HEK293 (cell line): ENCODE measurements around the gene TNC.

Source experiments
- CTCF ChIA-PET: fragments of 350-600 bp; formaldehyde crosslinking; extraction: SDS; loops from one replicate; lab custom pipeline; 2021; ENCODE audit warnings: antibody characterized with exemption; lab: Yijun Ruan, JAX
- POLR2A ChIA-PET: fragments of 300-600 bp; formaldehyde crosslinking; extraction: SDS; loops from one replicate; lab custom pipeline; 2020; ENCODE audit warnings: antibody characterized with exemption, inconsistent platforms; lab: Yijun Ruan, JAX
- H3K27ac ChIP-seq: fragments of 200-500 bp; sonication (Bioruptor generic); 2 replicates; pipeline ENCODE4 v1.5.1; 2014; ENCODE audit warnings: low read depth, low read length, control low read depth, inconsistent platforms; ENCODE audit errors: extremely low read depth
- H3K36me3 ChIP-seq, 2 experiments: fragments of 200-500 bp in 1 of 2; sonication (Bioruptor generic) in 1 of 2; 1 replicate in 1 of 2; 2 replicates in 1 of 2; pipeline ENCODE4 v1.5.1; 2014 to 2017; ENCODE audit warnings: inconsistent platforms in 2 of 2, low read length in 2 of 2; ENCODE audit not compliant: control insufficient read depth in 2 of 2, insufficient read depth in 1 of 2
- H3K4me1 ChIP-seq: fragments of 200-500 bp; sonication (Bioruptor generic); 2 replicates; pipeline ENCODE4 v1.5.1; 2014; ENCODE audit warnings: mild to moderate bottlenecking, low read length, inconsistent platforms; ENCODE audit not compliant: control insufficient read depth, insufficient read depth
- H3K4me3 ChIP-seq: 2 replicates; pipeline ENCODE4 v1.5.1; 2011; ENCODE audit warnings: low read depth, mild to moderate bottlenecking, control low read depth, low read length, moderate library complexity
- H3K9me3 ChIP-seq: fragments of 200-500 bp; sonication (Bioruptor generic); 2 replicates; pipeline ENCODE4 v1.5.1; 2014; ENCODE audit warnings: low read depth, low read length, inconsistent platforms; ENCODE audit not compliant: control insufficient read depth, insufficient read depth
- BCL11B ChIP-seq: fragments of 450-650 bp; formaldehyde crosslinking; IDR thresholded peaks from 2 replicates; pipeline ENCODE4 v1.5.1; 2016; ENCODE audit warnings: low read depth, missing biosample characterization, missing genetic modification characterization
- FEZF1 ChIP-seq: fragments of 450-650 bp; formaldehyde crosslinking; IDR thresholded peaks from 2 replicates; pipeline ENCODE4 v1.5.1; 2016; ENCODE audit warnings: missing biosample characterization, missing genetic modification characterization
- GFI1B ChIP-seq: fragments of 450-650 bp; formaldehyde crosslinking; IDR thresholded peaks from 2 replicates; pipeline ENCODE4 v1.5.1; 2016; ENCODE audit warnings: missing biosample characterization, missing genetic modification characterization
- OSR2 ChIP-seq: fragments of 450-650 bp; formaldehyde crosslinking; IDR thresholded peaks from 2 replicates; pipeline ENCODE4 v1.5.1; 2016; ENCODE audit warnings: missing biosample characterization, missing genetic modification characterization
- REST ChIP-seq: fragments of 450-650 bp; formaldehyde crosslinking; IDR thresholded peaks from 2 replicates; pipeline ENCODE4 v1.5.1; 2016; ENCODE audit warnings: missing biosample characterization, missing genetic modification characterization
- TCF7L2 ChIP-seq: IDR thresholded peaks from 2 replicates; pipeline ENCODE4 v1.6.1; 2011; ENCODE audit warnings: low read depth, mild to moderate bottlenecking, inconsistent platforms, low read length, moderate library complexity, borderline replicate concordance
- TSHZ1 ChIP-seq: fragments of 450-650 bp; formaldehyde crosslinking; IDR thresholded peaks from 2 replicates; pipeline ENCODE4 v1.5.1; 2016; ENCODE audit warnings: missing biosample characterization, missing genetic modification characterization, borderline replicate concordance
- ZNF140 ChIP-seq: fragments of 450-650 bp; formaldehyde crosslinking; IDR thresholded peaks from 2 replicates; pipeline ENCODE4 v1.5.1; 2016; ENCODE audit warnings: missing biosample characterization, missing genetic modification characterization
- ZNF146 ChIP-seq: fragments of 450-650 bp; formaldehyde crosslinking; IDR thresholded peaks from 2 replicates; pipeline ENCODE4 v1.5.1; 2016; ENCODE audit warnings: missing biosample characterization, missing genetic modification characterization
- ZNF16 ChIP-seq: fragments of 450-650 bp; formaldehyde crosslinking; IDR thresholded peaks from 2 replicates; pipeline ENCODE4 v1.5.1; 2016; ENCODE audit warnings: low read depth, missing biosample characterization, missing genetic modification characterization
- ZNF311 ChIP-seq: fragments of 450-650 bp; formaldehyde crosslinking; IDR thresholded peaks from 2 replicates; pipeline ENCODE4 v1.5.1; 2017; ENCODE audit warnings: missing biosample characterization, missing genetic modification characterization, borderline replicate concordance
- ZNF37A ChIP-seq: fragments of 450-650 bp; IDR thresholded peaks from 2 replicates; pipeline ENCODE4 v1.5.1; 2018; ENCODE audit warnings: missing biosample characterization, missing genetic modification characterization
- ZNF404 ChIP-seq: fragments of 450-650 bp; formaldehyde crosslinking; IDR thresholded peaks from 2 replicates; pipeline ENCODE4 v1.5.1; 2017; ENCODE audit warnings: missing biosample characterization, missing genetic modification characterization
- ZNF48 ChIP-seq: fragments of 450-650 bp; formaldehyde crosslinking; IDR thresholded peaks from 2 replicates; pipeline ENCODE4 v1.5.1; 2016; ENCODE audit warnings: missing biosample characterization, missing genetic modification characterization
- ZNF530 ChIP-seq: fragments of 450-650 bp; formaldehyde crosslinking; IDR thresholded peaks from 2 replicates; pipeline ENCODE4 v1.5.1; 2016; ENCODE audit warnings: low read depth, missing biosample characterization, missing genetic modification characterization
- ZNF560 ChIP-seq: fragments of 450-650 bp; formaldehyde crosslinking; IDR thresholded peaks from 2 replicates; pipeline ENCODE4 v1.5.1; 2017; ENCODE audit warnings: missing biosample characterization, missing genetic modification characterization, borderline replicate concordance
- ZNF626 ChIP-seq: fragments of 450-650 bp; sonication (Bioruptor Pico); formaldehyde crosslinking; IDR thresholded peaks from 2 replicates; pipeline ENCODE4 v1.5.1; 2018; ENCODE audit warnings: missing biosample characterization, missing genetic modification characterization, inconsistent platforms
- ZNF670 ChIP-seq: fragments of 450-650 bp; formaldehyde crosslinking; IDR thresholded peaks from 2 replicates; pipeline ENCODE4 v1.5.1; 2016; ENCODE audit warnings: missing biosample characterization, missing genetic modification characterization, low read depth
- ZNF677 ChIP-seq: fragments of 450-650 bp; IDR thresholded peaks from 2 replicates; pipeline ENCODE4 v1.5.0; 2018; ENCODE audit warnings: missing biosample characterization, mild to moderate bottlenecking, missing genetic modification characterization, moderate library complexity
- TF ChIP-seq, protein P1 (sequence below): fragments of 450-650 bp; formaldehyde crosslinking; IDR thresholded peaks from 2 replicates; pipeline ENCODE4 v1.5.1; 2017; ENCODE audit warnings: missing biosample characterization, mild to moderate bottlenecking, missing genetic modification characterization, moderate library complexity
- TF ChIP-seq, protein P2 (sequence below): fragments of 450-650 bp; IDR thresholded peaks from 2 replicates; pipeline ENCODE4 v1.5.1; 2018; ENCODE audit warnings: missing biosample characterization, missing genetic modification characterization
- TF ChIP-seq, protein P3 (sequence below): fragments of 450-650 bp; formaldehyde crosslinking; conservative IDR thresholded peaks from 2 replicates; pipeline ENCODE4 v1.5.1; 2016; ENCODE audit warnings: low read depth, missing biosample characterization, missing genetic modification characterization

TNC gene

GRCh38 chr9:115157245-115157674 is 39.3 kb upstream of the TNC start:
- no peak overlapping the region for H3K27ac ChIP-seq
- CTCF ChIA-PET, result no interaction called here
- POLR2A ChIA-PET, result no interaction called here
- TF ChIP-seq REST, result no peak
- no peak for TF ChIP-seq ZNF560
- TF ChIP-seq ZNF404 (tag by site-specific recombination), result no peak
- no peak for TF ChIP-seq ZNF677
- TF ChIP-seq GFI1B (tag by site-specific recombination), result no peak
- TF ChIP-seq ZNF48, result no peak
- TF ChIP-seq, protein P1, sequence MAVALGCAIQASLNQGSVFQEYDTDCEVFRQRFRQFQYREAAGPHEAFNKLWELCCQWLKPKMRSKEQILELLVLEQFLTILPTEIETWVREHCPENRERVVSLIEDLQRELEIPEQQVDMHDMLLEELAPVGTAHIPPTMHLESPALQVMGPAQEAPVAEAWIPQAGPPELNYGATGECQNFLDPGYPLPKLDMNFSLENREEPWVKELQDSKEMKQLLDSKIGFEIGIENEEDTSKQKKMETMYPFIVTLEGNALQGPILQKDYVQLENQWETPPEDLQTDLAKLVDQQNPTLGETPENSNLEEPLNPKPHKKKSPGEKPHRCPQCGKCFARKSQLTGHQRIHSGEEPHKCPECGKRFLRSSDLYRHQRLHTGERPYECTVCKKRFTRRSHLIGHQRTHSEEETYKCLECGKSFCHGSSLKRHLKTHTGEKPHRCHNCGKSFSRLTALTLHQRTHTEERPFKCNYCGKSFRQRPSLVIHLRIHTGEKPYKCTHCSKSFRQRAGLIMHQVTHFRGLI (tag by site-specific recombination), result no peak
- no peak for TF ChIP-seq ZNF37A (tag by site-specific recombination)
- TF ChIP-seq BCL11B (tag by site-specific recombination), result no peak
- H3K4me1 ChIP-seq, result no peaks in the 10 kb centered on the region
- no peaks in the 10 kb centered on the region for H3K36me3 ChIP-seq
- H3K9me3 ChIP-seq, result no peaks in the 10 kb centered on the region
- no peak overlapping the region for H3K4me3 ChIP-seq

- Histone ChIP-seq H3K27ac (no peak overlapping the region), H3K9me3 (no peaks in the 10 kb centered on the region), H3K4me3 (no peak overlapping the region), H3K36me3 (no peaks in the 10 kb centered on the region), H3K4me1 (no peaks in the 10 kb centered on the region)
- CTCF ChIA-PET, result interaction anchor here (0.6 kb wide), 1 partner anchor 9 kb away, joined by 3 read pairs; no protein-coding TSS in a partner anchor
- POLR2A ChIA-PET, result no interaction called here
- TF ChIP-seq TCF7L2 (no peak), FEZF1 (tag by site-specific recombination) (no peak), ZNF626 (tag by site-specific recombination) (no peak), TSHZ1 (tag by site-specific recombination) (no peak), ZNF530 (tag by site-specific recombination) (no peak), ZNF140 (tag by site-specific recombination) (no peak), ZNF16 (tag by site-specific recombination) (no peak), ZNF311 (no peak), OSR2 (tag by site-specific recombination) (no peak), ZNF146 (tag by site-specific recombination) (no peak), ZNF670 (tag by site-specific recombination) (no peak)
- TF ChIP-seq, protein P2, sequence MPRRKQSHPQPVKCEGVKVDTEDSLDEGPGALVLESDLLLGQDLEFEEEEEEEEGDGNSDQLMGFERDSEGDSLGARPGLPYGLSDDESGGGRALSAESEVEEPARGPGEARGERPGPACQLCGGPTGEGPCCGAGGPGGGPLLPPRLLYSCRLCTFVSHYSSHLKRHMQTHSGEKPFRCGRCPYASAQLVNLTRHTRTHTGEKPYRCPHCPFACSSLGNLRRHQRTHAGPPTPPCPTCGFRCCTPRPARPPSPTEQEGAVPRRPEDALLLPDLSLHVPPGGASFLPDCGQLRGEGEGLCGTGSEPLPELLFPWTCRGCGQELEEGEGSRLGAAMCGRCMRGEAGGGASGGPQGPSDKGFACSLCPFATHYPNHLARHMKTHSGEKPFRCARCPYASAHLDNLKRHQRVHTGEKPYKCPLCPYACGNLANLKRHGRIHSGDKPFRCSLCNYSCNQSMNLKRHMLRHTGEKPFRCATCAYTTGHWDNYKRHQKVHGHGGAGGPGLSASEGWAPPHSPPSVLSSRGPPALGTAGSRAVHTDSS, result no peak
- TF ChIP-seq, protein P3, sequence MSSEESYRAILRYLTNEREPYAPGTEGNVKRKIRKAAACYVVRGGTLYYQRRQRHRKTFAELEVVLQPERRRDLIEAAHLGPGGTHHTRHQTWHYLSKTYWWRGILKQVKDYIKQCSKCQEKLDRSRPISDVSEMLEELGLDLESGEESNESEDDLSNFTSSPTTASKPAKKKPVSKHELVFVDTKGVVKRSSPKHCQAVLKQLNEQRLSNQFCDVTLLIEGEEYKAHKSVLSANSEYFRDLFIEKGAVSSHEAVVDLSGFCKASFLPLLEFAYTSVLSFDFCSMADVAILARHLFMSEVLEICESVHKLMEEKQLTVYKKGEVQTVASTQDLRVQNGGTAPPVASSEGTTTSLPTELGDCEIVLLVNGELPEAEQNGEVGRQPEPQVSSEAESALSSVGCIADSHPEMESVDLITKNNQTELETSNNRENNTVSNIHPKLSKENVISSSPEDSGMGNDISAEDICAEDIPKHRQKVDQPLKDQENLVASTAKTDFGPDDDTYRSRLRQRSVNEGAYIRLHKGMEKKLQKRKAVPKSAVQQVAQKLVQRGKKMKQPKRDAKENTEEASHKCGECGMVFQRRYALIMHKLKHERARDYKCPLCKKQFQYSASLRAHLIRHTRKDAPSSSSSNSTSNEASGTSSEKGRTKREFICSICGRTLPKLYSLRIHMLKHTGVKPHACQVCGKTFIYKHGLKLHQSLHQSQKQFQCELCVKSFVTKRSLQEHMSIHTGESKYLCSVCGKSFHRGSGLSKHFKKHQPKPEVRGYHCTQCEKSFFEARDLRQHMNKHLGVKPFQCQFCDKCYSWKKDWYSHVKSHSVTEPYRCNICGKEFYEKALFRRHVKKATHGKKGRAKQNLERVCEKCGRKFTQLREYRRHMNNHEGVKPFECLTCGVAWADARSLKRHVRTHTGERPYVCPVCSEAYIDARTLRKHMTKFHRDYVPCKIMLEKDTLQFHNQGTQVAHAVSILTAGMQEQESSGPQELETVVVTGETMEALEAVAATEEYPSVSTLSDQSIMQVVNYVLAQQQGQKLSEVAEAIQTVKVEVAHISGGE (tag by site-specific recombination), result no peak
Observed at GRCh38 chr9:115155037-115155436, 37.1 kb upstream of the TNC start.
